Memory B cell (primary cell): ENCODE data around the gene NCOA1.
"Not testable (repeated sequence)": the region's sequence is repeated elsewhere in the genome, so short reads cannot be mapped to it uniquely, and the experiment has no call there.

Source experiments
- ATAC-seq: fragments of 150-1000 bp; cut with Tn5 transposase; 2 replicates; pipeline ENCODE4 v1.10.0; 2021; ENCODE audit warnings: low read depth, mild to moderate bottlenecking, moderate library complexity
- DNase-seq, 2 donors: peaks; one replicate each; pipeline ENCODE4 v3.0.0; 2022; ENCODE audit warnings: low spot score in 2 of 2
- H3K27ac Mint-ChIP-seq: one replicate; pipeline ENCODE4 v1.8.0; 2022; ENCODE audit warnings: mild to moderate bottlenecking, moderate library complexity, mixed read lengths
- H3K27me3 Mint-ChIP-seq: one replicate; pipeline ENCODE4 v1.8.0; 2022; ENCODE audit warnings: mixed read lengths
- H3K36me3 Mint-ChIP-seq: one replicate; pipeline ENCODE4 v1.8.0; 2022; ENCODE audit warnings: mild to moderate bottlenecking, mixed read lengths
- H3K4me1 Mint-ChIP-seq: one replicate; pipeline ENCODE4 v1.8.0; 2022; ENCODE audit warnings: mixed read lengths
- H3K4me3 Mint-ChIP-seq: one replicate; pipeline ENCODE4 v1.8.0; 2022; ENCODE audit warnings: mild to moderate bottlenecking, moderate library complexity, mixed read lengths
- H3K9me3 Mint-ChIP-seq: one replicate; pipeline ENCODE4 v1.8.0; 2022; ENCODE audit warnings: mixed read lengths

NCOA1 gene

GRCh38 chr2:24650997-24651642, 160.1 kb downstream of the NCOA1 start:
- Mint-ChIP-seq H3K4me3 (no peak overlapping the region), H3K27ac (no peak overlapping the region)
- no peak for DNase-seq

GRCh38 chr2:24651643-24652003, 160.6 kb downstream of the NCOA1 start:
- ATAC-seq (no peak), DNase-seq (no peak)
- Mint-ChIP-seq H3K27ac (peak overlapping the region; percentile 35), H3K4me1 (peaks cover 22% of the 10 kb centered on the region), H3K9me3 (peaks cover 6% of the 10 kb centered on the region), H3K27me3 (no peaks in the 10 kb centered on the region), H3K4me3 (no peak overlapping the region), H3K36me3 (peaks cover 9% of the 10 kb centered on the region)

More at GRCh38 chr2:24650997-24651642, 160.1 kb downstream of the NCOA1 start:
- H3K27me3 Mint-ChIP-seq: no peaks in the 10 kb centered on the region
- peaks cover 19% of the 10 kb centered on the region for H3K4me1 Mint-ChIP-seq
- H3K9me3 Mint-ChIP-seq: peaks cover 6% of the 10 kb centered on the region
- peaks cover 10% of the 10 kb centered on the region for H3K36me3 Mint-ChIP-seq
- ATAC-seq: no peak

GRCh38 chr2:24652265-24653182, 161.5 kb downstream of the NCOA1 start:
- Mint-ChIP-seq H3K27ac (peak overlapping the region; percentile 85), H3K4me1 (peaks cover 25% of the 10 kb centered on the region), H3K9me3 (peaks cover 6% of the 10 kb centered on the region), H3K27me3 (no peaks in the 10 kb centered on the region), H3K36me3 (peaks cover 9% of the 10 kb centered on the region), H3K4me3 (peak overlapping the region; percentile 55)
- DNase-seq (no peak), ATAC-seq (peak; percentile 86)

DNA sequence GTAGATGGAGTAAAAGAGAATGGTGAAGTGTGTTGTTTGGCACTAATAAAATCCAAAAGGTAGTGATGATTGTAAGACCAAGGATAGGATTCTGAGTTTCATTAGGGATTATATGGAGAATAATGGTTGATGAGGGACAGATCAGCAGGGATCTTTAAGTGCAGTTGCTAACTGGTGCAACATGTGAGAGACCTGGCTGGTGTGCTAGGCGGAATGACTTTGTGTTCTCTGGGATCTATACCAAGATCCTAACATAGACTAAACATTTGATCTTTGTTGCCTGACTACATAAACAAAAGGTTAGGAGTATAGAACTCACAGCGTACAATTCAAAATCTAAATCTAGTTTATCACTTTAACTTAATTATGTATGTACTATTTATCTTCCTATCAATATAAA, 166.8 kb downstream of the NCOA1 start:
- peaks cover 20% of the 10 kb centered on the region for H3K36me3 Mint-ChIP-seq
- H3K4me1 Mint-ChIP-seq: peaks cover 23% of the 10 kb centered on the region
- ATAC-seq (no peak), DNase-seq (no peak)
- H3K27me3 Mint-ChIP-seq: no peaks in the 10 kb centered on the region
- H3K4me3 Mint-ChIP-seq: no peak overlapping the region
- H3K27ac Mint-ChIP-seq: no peak overlapping the region
- peaks cover 3% of the 10 kb centered on the region for H3K9me3 Mint-ChIP-seq

DNA sequence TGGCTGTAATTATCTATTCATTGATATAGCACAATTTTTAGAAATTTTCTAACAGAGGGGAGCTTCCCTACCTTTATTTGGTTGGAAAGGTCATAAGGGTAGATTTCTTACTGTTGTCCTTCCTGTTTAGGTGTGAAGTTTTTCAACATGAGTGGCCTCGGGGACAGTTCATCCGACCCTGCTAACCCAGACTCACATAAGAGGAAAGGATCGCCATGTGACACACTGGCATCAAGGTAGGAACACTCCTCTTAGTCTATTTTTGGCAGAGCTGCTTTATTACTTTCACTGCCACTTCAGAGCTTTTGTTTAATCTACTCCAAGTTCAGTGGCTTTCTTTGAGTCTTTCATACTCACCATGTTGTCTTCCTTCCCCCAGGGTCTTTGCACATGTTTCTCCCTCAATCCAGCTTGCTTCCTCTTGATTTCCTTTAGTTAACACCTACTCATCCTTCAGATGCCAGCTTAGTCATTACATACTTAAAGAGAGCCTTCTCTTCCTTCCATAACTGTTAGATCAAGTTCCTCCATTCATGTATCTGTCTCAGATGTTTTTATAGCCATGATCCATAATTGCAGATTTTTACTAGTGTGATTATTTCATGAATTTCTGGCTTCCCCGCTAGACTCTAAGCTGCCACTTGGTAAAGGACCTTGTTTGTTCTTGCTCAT, 167.6 kb downstream of the NCOA1 start:
- peak overlapping the region; percentile 3 for H3K27ac Mint-ChIP-seq
- peaks cover 21% of the 10 kb centered on the region for H3K4me1 Mint-ChIP-seq
- peaks cover 3% of the 10 kb centered on the region for H3K9me3 Mint-ChIP-seq
- ATAC-seq (no peak), DNase-seq (no peak)
- H3K36me3 Mint-ChIP-seq: peaks cover 22% of the 10 kb centered on the region
- no peak overlapping the region for H3K4me3 Mint-ChIP-seq
- no peaks in the 10 kb centered on the region for H3K27me3 Mint-ChIP-seq

GRCh38 chr2:24659862-24660261, 168.8 kb downstream of the NCOA1 start:
- H3K27me3 Mint-ChIP-seq: no peaks in the 10 kb centered on the region
- peaks cover 21% of the 10 kb centered on the region for H3K36me3 Mint-ChIP-seq
- no peak overlapping the region for H3K27ac Mint-ChIP-seq
- ATAC-seq: no peak
- no peak overlapping the region for H3K4me3 Mint-ChIP-seq
- peaks cover 3% of the 10 kb centered on the region for H3K9me3 Mint-ChIP-seq
- H3K4me1 Mint-ChIP-seq: peaks cover 15% of the 10 kb centered on the region
- DNase-seq: no peak

DNA sequence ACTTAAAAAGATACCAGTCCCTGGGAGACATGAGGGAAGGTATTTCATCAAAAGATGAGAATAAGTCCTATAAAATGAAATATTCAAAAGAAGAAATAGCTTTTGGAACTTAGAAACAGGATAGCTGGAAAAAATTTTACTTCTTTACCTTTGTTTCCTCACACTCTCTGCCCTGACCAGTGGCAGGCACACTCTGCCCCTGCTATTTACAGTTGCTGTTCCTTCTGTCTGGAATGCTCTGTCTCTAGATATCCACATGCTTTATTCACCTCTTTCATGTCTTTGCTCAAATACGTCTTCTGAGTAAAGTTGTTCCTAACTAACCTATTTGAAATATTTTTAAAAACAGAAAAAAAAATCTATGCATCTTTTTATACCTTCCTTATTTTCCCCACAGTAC, 176.5 kb downstream of the NCOA1 start:
- Mint-ChIP-seq H3K4me3 (no peak overlapping the region), H3K27me3 (no peaks in the 10 kb centered on the region), H3K27ac (no peak overlapping the region), H3K9me3 (no peaks in the 10 kb centered on the region), H3K4me1 (peaks cover 5% of the 10 kb centered on the region), H3K36me3 (peaks cover 24% of the 10 kb centered on the region)
- no peak for DNase-seq
- no peak for ATAC-seq

DNA sequence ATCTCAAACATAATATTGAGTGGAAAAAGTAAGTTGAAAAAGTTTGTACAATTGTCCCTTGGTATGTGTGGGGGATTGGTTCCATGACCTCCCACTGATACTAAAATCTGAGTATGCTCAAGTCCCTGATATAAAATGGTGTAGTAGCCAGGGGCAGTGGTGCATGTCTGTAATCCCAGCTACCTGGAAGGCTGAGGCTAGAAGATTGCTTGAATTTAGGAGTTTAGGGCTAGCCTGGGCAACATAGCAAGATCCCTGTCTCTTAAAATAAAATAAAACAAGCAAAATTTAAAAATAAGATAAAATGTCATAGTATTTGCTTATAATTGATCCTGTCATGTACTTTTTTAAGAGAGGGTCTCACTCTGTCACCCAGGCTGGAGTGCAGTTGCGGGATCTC, 180.2 kb downstream of the NCOA1 start:
- Mint-ChIP-seq H3K9me3 (no peaks in the 10 kb centered on the region), H3K27ac (no peak overlapping the region), H3K4me1 (peaks cover 2% of the 10 kb centered on the region), H3K4me3 (no peak overlapping the region), H3K36me3 (peaks cover 22% of the 10 kb centered on the region), H3K27me3 (no peaks in the 10 kb centered on the region)
- ATAC-seq: no peak
- no peak for DNase-seq

GRCh38 chr2:24672589-24672988, 181.5 kb downstream of the NCOA1 start:
- H3K27me3 Mint-ChIP-seq: no peaks in the 10 kb centered on the region
- ATAC-seq (no peak), DNase-seq (no peak)
- H3K4me1 Mint-ChIP-seq: peaks cover 2% of the 10 kb centered on the region
- H3K9me3 Mint-ChIP-seq: no peaks in the 10 kb centered on the region
- H3K4me3 Mint-ChIP-seq: no peak overlapping the region
- peaks cover 27% of the 10 kb centered on the region for H3K36me3 Mint-ChIP-seq
- H3K27ac Mint-ChIP-seq: no peak overlapping the region

DNA sequence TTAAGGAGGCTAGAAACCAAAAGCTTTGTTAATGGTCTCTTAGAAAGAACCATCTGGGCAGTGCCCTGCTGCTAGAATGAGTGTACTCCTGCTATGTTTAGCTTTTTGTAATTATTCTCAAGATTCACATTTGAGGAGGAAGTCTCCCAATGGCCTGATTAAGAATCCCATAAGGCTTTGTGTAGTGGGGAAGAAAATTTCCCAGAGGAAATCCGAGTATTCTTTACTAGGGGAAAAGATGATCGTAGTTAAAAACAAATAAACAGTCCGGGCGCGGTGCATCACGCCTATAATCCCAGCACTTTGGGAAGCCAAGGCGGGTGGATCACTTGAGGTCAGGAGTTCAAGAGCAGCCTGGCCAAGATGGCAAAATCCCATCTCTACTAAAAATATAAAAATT, 184.3 kb downstream of the NCOA1 start:
- no peaks in the 10 kb centered on the region for H3K27me3 Mint-ChIP-seq
- H3K36me3 Mint-ChIP-seq: peaks cover 33% of the 10 kb centered on the region
- H3K27ac Mint-ChIP-seq: no peak overlapping the region
- H3K4me1 Mint-ChIP-seq: peaks cover 2% of the 10 kb centered on the region
- H3K9me3 Mint-ChIP-seq: peaks cover 4% of the 10 kb centered on the region
- H3K4me3 Mint-ChIP-seq: no peak overlapping the region
- ATAC-seq (no peak), DNase-seq (no peak)

GRCh38 chr2:24676493-24676892, 185.4 kb downstream of the NCOA1 start:
- Mint-ChIP-seq H3K4me1 (no peaks in the 10 kb centered on the region), H3K27ac (no peak overlapping the region)
- ATAC-seq: no peak

GRCh38 chr2:24678066-24678465, 187.0 kb downstream of the NCOA1 start:
- not testable (repeated sequence) for H3K4me1 Mint-ChIP-seq, H3K9me3 Mint-ChIP-seq, H3K4me3 Mint-ChIP-seq, DNase-seq, H3K27me3 Mint-ChIP-seq, ATAC-seq, H3K27ac Mint-ChIP-seq
- H3K36me3 Mint-ChIP-seq: peaks cover 34% of the 10 kb centered on the region

More at GRCh38 chr2:24676493-24676892, 185.4 kb downstream of the NCOA1 start:
- Mint-ChIP-seq H3K27me3 (no peaks in the 10 kb centered on the region), H3K4me3 (no peak overlapping the region), H3K36me3 (peaks cover 32% of the 10 kb centered on the region), H3K9me3 (peaks cover 4% of the 10 kb centered on the region)
- DNase-seq: no peak

GRCh38 chr2:24680196-24680595, 189.1 kb downstream of the NCOA1 start:
- Mint-ChIP-seq H3K4me3 (no peak overlapping the region), H3K9me3 (peaks cover 4% of the 10 kb centered on the region), H3K27ac (no peak overlapping the region), H3K36me3 (peaks cover 31% of the 10 kb centered on the region), H3K4me1 (no peaks in the 10 kb centered on the region), H3K27me3 (no peaks in the 10 kb centered on the region)
- DNase-seq (no peak), ATAC-seq (no peak)

GRCh38 chr2:24682304-24682703, 191.2 kb downstream of the NCOA1 start:
- no peak for ATAC-seq
- H3K4me3 Mint-ChIP-seq: no peak overlapping the region
- peaks cover 6% of the 10 kb centered on the region for H3K9me3 Mint-ChIP-seq

More at GRCh38 chr2:24682304-24682703, 191.2 kb downstream of the NCOA1 start:
- Mint-ChIP-seq H3K27ac (no peak overlapping the region), H3K27me3 (no peaks in the 10 kb centered on the region), H3K36me3 (peaks cover 34% of the 10 kb centered on the region), H3K4me1 (no peaks in the 10 kb centered on the region)
- no peak for DNase-seq
